K562 (cell line): Measurements from ENCODE around the gene NAT14. TPM values are rescaled to one million over a fixed set of nuclear protein-coding genes. Genes with fewer than 3 reads are reported as not detected.

Source experiments
- CCNT2 ChIP-seq: IDR thresholded peaks from 2 replicates; pipeline ENCODE4 v1.6.1; 2011; ENCODE audit warnings: borderline replicate concordance, low read depth, mild to moderate bottlenecking, moderate library complexity, mixed read lengths, low read length; ENCODE audit not compliant: insufficient read length; ENCODE audit errors: extremely low read depth
- E2F8 ChIP-seq: fragments of 450-650 bp; IDR thresholded peaks from 2 replicates; pipeline ENCODE4 v1.7.1; 2018; ENCODE audit warnings: mild to moderate bottlenecking, low read depth; ENCODE audit not compliant: partially characterized antibody
- GABPA ChIP-seq: fragments of 200-800 bp; sonication (Bioruptor generic); conservative IDR thresholded peaks from 2 replicates; pipeline ENCODE4 v1.6.1; 2016; ENCODE audit warnings: low read depth, missing genetic modification characterization, missing compliant biosample characterization
- HLTF ChIP-seq: fragments of 450-650 bp; IDR thresholded peaks from 2 replicates; pipeline ENCODE4 v1.6.1; 2016
- PHB ChIP-seq: fragments of 250-450 bp; sonication (Bioruptor Pico); IDR thresholded peaks from 2 replicates; pipeline ENCODE4 v1.5.0; 2021
- RREB1 ChIP-seq: fragments of 250-450 bp; sonication (Bioruptor Pico); IDR thresholded peaks from 2 replicates; pipeline ENCODE4 v1.4.0; 2020
- SUPT5H ChIP-seq: fragments of 450-650 bp; IDR thresholded peaks from 2 replicates; pipeline ENCODE4 v1.6.1; 2016
- ZNF780A ChIP-seq: fragments of 250-450 bp; sonication (Bioruptor Pico); IDR thresholded peaks from 2 replicates; pipeline ENCODE4 v1.5.0; 2021; ENCODE audit warnings: mild to moderate bottlenecking
- polyA plus RNA-seq, 8 experiments: library from polyadenylated mRNA; depleted of rRNA in 4 of 8; stranded (reverse) in 5 of 8; unstranded in 3 of 8; fragments of >200 nt; fragmentation: Nextera tagmentation in 2 of 8; fragmentation: Illumina TruSeq in 1 of 8; extraction: Ambion mirVana in 2 of 8; extraction: Trizol in 1 of 8; gene quantifications; 2 replicates each; pipeline versions ENCODE4 v1.2.1 to v1.2.3, GENCODE V29; 2011 to 2014; ENCODE audit warnings: inconsistent platforms in 1 of 8, missing spikeins in 1 of 8
- total RNA-seq, 7 experiments: library from RNA; depleted of rRNA in 6 of 7; stranded (reverse); fragments of >200 nt in 6 of 7; fragmentation: Illumina TruSeq in 2 of 7; extraction: Trizol in 2 of 7; gene quantifications; 2 replicates each; pipeline versions ENCODE4 v1.2.1 to v1.2.3, GENCODE V29; 2011 to 2021; ENCODE audit warnings: low replicate concordance in 1 of 7

Gene NAT14
- total and polyA plus RNA-seq, 9 of the 15 experiments (the other 6 are each of a cell fraction or from before 2014, with no cell fraction given): 2.4 to 77.0 (median 26.7) TPM

GRCh38 chr19:55484593-55485438, at the start of gene NAT14 (continued):
- peak; percentile 40 for TF ChIP-seq E2F8
- peak; percentile 77 for TF ChIP-seq CCNT2
- peak; percentile 95 for TF ChIP-seq GABPA (tag)
- TF ChIP-seq SUPT5H: peak; percentile 69
- TF ChIP-seq ZNF780A (CRISPR knock-in tag): 0 out of 2 replicates have a peak, but pooled peaks have one; percentile 17
- peak; percentile 82; the same call in 1 of the 2 replicates for TF ChIP-seq PHB (CRISPR knock-in tag)
- peak; percentile 32; the same call in 1 of the 2 replicates for TF ChIP-seq HLTF
- TF ChIP-seq RREB1 (CRISPR knock-in tag): 0 out of 2 replicates have a peak, but pooled peaks have one; percentile 41
